Activated CD4-positive, alpha-beta T cell treated with anti-CD3 and anti-CD28 coated beads, Interleukin-2, amount 50 U/mL, for 24 hours (primary cell): ENCODE results near the gene SLX9.

Experiments used
- DNase-seq, 2 donors: peaks; one replicate each; pipeline ENCODE4 v3.0.0-alpha.2; 2020; ENCODE audit warnings: low read depth in 1 of 2, low spot score in 1 of 2

The SLX9 gene

GRCh38 chr21:45001134-45002095 is 61.6 kb downstream of the SLX9 start:
- DNase-seq: no peak

- no peak for DNase-seq
These were observed 62.8 kb downstream of the SLX9 start for GRCh38 chr21:45002381-45003204.

- no peak for DNase-seq
These were observed 63.7 kb downstream of the SLX9 start for GRCh38 chr21:45003331-45004058.

GRCh38 chr21:45004059-45004422 is 64.2 kb downstream of the SLX9 start:
- DNase-seq: no peak

- DNase-seq: peak in 1 of 2 donors; percentile 30
These were observed 64.8 kb downstream of the SLX9 start for GRCh38 chr21:45004481-45005247.

GRCh38 chr21:45006536-45007095 is 66.8 kb downstream of the SLX9 start:
- no peak for DNase-seq

GRCh38 chr21:45009616-45010015 is 69.8 kb downstream of the SLX9 start:
- DNase-seq: no peak

- DNase-seq: no peak
These were observed 70.3 kb downstream of the SLX9 start for GRCh38 chr21:45010096-45010495.

- DNase-seq: no peak
These were observed 71.0 kb downstream of the SLX9 start for GRCh38 chr21:45010860-45011259.

- DNase-seq: no peak
These were observed 71.6 kb downstream of the SLX9 start for GRCh38 chr21:45011426-45011825.

- no peak for DNase-seq
These were observed 72.3 kb downstream of the SLX9 start for GRCh38 chr21:45011911-45012661.

GRCh38 chr21:45012662-45013259 is 72.9 kb downstream of the SLX9 start:
- DNase-seq: no peak

- DNase-seq: no peak
These were observed 73.5 kb downstream of the SLX9 start for GRCh38 chr21:45013260-45013841.

- no peak for DNase-seq
These were observed 75.1 kb downstream of the SLX9 start for GRCh38 chr21:45014747-45015468.

GRCh38 chr21:45015469-45015860 is 75.6 kb downstream of the SLX9 start:
- no peak for DNase-seq

- DNase-seq: no peak
These were observed 76.2 kb downstream of the SLX9 start for GRCh38 chr21:45016031-45016405.

GRCh38 chr21:45016406-45017038 is 76.7 kb downstream of the SLX9 start:
- DNase-seq: no peak
